Lung (tissue), 12 donors: ENCODE data around the gene P2RY11. TPM values are rescaled to one million over a fixed set of nuclear protein-coding genes. Genes with fewer than 3 reads are reported as not detected.

ENCODE experiments used
- ATAC-seq: fragments of 200-7000 bp; cut with Tn5 transposase; one replicate; pipeline ENCODE4 v1.9.1; 2020; ENCODE audit warnings: moderate number of reproducible peaks; ENCODE audit not compliant: insufficient read depth, low FRiP score
- DNase-seq, 3 donors: peaks; one replicate each; pipeline ENCODE4 v3.0.0-alpha.2; 2013 to 2017
- H3K27ac ChIP-seq, 2 donors: one replicate each; pipeline ENCODE4 v1.5.1; 2013; ENCODE audit warnings: mild to moderate bottlenecking in 2 of 2, moderate library complexity in 2 of 2, control low read depth in 1 of 2, inconsistent platforms in 1 of 2, low read depth in 1 of 2, low read length in 1 of 2
- H3K27me3 ChIP-seq, 3 donors: one replicate each; pipeline ENCODE4 v1.5.1; 2013; ENCODE audit warnings: low read length in 2 of 3; ENCODE audit not compliant: control insufficient read depth in 3 of 3, insufficient read depth in 3 of 3
- H3K36me3 ChIP-seq, 4 donors: one replicate each; pipeline ENCODE4 v1.5.1; 2013; ENCODE audit warnings: low read length in 4 of 4, mild to moderate bottlenecking in 1 of 4, moderate library complexity in 1 of 4; ENCODE audit not compliant: control insufficient read depth in 4 of 4, insufficient read depth in 4 of 4
- H3K4me1 ChIP-seq, 5 donors: one replicate each; pipeline ENCODE4 v1.5.1; 2013; ENCODE audit warnings: low read length in 5 of 5, mild to moderate bottlenecking in 2 of 5, moderate library complexity in 1 of 5; ENCODE audit not compliant: control insufficient read depth in 5 of 5, insufficient read depth in 5 of 5
- H3K4me3 ChIP-seq: one replicate; pipeline ENCODE4 v1.5.1; 2013; ENCODE audit warnings: mild to moderate bottlenecking, control low read depth, moderate library complexity
- H3K9ac ChIP-seq, 2 donors: one replicate each; pipeline ENCODE4 v1.5.1; 2013; ENCODE audit warnings: low read length in 2 of 2, control low read depth in 1 of 2; ENCODE audit not compliant: insufficient read depth in 1 of 2
- H3K9me3 ChIP-seq, 4 donors: one replicate each; pipeline ENCODE4 v1.5.1; 2013; ENCODE audit warnings: low read length in 3 of 4, mild to moderate bottlenecking in 1 of 4, moderate library complexity in 1 of 4; ENCODE audit not compliant: control insufficient read depth in 4 of 4, insufficient read depth in 3 of 4
- WGBS, 2 donors: extraction: QIAGEN DNeasy Blood & Tissue Kit; methylation state at CpG; one replicate each; pipeline ENCODE4 v1.1.7; 2013; 5-methylcytosine and 5-hydroxymethylcytosine counted together
- polyA plus RNA-seq, 2 donors: library from polyadenylated mRNA; stranded (reverse); fragments of 200-250 nt; gene quantifications; one replicate each; pipeline ENCODE4 v1.2.1, GENCODE V29; 2013
- total RNA-seq, 2 donors: library from RNA; depleted of rRNA in 1 of 2; stranded (reverse); fragments of >200 nt in 1 of 2; gene quantifications; one replicate each; pipeline ENCODE4 v1.2.1, GENCODE V29; 2014 to 2021
- TF ChIP-seq, protein P1 (sequence below): IDR thresholded peaks from 2 replicates; pipeline ENCODE4 v1.5.1; 2012; ENCODE audit warnings: mild to moderate bottlenecking; ENCODE audit errors: control extremely low read depth, extremely low read depth
- donor health status: control.
- donor health status: control.
- donor health status: Bipolar disorder and iron deficiency.
- donor health status: healthy.
- donor health status: DM: yes; HTN: yes; CAD: no.

The P2RY11 gene
- total and polyA plus RNA-seq, 4 donors = 3.3 to 19.0 (median 13.5) TPM

DNA sequence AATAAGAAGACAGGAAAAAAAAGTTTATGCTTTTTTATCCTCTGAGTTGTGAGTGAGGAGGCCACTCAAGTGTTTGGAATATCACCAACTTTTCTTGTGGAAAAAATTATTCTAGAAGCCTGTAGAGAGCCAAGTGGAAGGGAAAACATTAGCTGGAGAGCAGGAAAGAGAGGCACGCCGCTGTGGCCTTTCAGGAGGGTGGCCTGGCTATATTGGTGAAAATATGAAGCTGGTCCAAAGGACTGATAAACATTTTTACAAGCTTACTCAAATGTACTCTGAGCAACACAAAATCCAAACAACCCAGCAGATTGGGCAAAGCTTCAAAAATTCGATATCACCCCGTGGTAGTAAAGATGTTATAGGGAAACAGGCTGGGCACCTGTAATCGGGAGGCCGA is 10.6 kb downstream of the P2RY11 start:
- Histone ChIP-seq H3K27ac (peak overlapping the region in 1 of 2 donors; percentile 40), H3K9ac (no peak overlapping the region), H3K27me3 (no peaks in the 10 kb centered on the region), H3K4me1 (peaks cover 3 to 9% (median 5%) of the 10 kb centered on the region in 5 donors), H3K4me3 (no peak overlapping the region), H3K9me3 (peaks cover 0 to 2% (median 0%) of the 10 kb centered on the region in 4 donors), H3K36me3 (peaks cover 0 to 12% (median 3%) of the 10 kb centered on the region in 4 donors)
- DNase-seq (no peak), ATAC-seq (no peak)
- TF ChIP-seq, protein P1, sequence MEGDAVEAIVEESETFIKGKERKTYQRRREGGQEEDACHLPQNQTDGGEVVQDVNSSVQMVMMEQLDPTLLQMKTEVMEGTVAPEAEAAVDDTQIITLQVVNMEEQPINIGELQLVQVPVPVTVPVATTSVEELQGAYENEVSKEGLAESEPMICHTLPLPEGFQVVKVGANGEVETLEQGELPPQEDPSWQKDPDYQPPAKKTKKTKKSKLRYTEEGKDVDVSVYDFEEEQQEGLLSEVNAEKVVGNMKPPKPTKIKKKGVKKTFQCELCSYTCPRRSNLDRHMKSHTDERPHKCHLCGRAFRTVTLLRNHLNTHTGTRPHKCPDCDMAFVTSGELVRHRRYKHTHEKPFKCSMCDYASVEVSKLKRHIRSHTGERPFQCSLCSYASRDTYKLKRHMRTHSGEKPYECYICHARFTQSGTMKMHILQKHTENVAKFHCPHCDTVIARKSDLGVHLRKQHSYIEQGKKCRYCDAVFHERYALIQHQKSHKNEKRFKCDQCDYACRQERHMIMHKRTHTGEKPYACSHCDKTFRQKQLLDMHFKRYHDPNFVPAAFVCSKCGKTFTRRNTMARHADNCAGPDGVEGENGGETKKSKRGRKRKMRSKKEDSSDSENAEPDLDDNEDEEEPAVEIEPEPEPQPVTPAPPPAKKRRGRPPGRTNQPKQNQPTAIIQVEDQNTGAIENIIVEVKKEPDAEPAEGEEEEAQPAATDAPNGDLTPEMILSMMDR = no peak
- WGBS, 2 donors = 53 to 82% methylated on average over 6 of the region's 6 CpGs

DNA sequence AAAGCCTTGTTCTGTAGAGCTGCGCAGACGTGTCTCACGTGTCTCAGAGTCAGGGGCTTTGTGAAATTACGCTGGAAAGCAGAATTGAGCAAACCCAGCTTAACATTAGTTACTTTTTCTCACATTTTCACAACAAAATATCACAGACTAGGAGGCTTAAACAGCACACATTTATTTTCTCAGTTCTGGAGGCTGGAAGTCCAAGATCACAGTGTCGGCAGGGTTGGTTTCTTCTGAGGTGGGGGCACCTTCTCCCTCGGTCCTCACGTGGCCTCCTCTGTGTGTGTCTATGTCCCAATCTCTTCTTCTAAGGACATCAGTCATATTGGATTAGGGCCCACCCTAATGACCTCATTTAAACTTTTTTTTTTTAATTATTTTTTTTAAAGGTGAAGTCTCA is 12.9 kb downstream of the P2RY11 start:
- H3K4me1 ChIP-seq = peaks cover 0 to 3% (median 0%) of the 10 kb centered on the region in 5 donors
- no peak for DNase-seq
- no peak for ATAC-seq
- peaks cover 0 to 2% (median 0%) of the 10 kb centered on the region in 4 donors for H3K9me3 ChIP-seq
- no peaks in the 10 kb centered on the region for H3K27me3 ChIP-seq
- no peak overlapping the region for H3K9ac ChIP-seq
- H3K27ac ChIP-seq = no peak overlapping the region
- TF ChIP-seq, protein P1 = no peak
- 96% methylated on average over 7 of the region's 7 CpGs for WGBS, 2 donors
- no peak overlapping the region for H3K4me3 ChIP-seq
- H3K36me3 ChIP-seq = peaks cover 0 to 3% (median 0%) of the 10 kb centered on the region in 4 donors

DNA sequence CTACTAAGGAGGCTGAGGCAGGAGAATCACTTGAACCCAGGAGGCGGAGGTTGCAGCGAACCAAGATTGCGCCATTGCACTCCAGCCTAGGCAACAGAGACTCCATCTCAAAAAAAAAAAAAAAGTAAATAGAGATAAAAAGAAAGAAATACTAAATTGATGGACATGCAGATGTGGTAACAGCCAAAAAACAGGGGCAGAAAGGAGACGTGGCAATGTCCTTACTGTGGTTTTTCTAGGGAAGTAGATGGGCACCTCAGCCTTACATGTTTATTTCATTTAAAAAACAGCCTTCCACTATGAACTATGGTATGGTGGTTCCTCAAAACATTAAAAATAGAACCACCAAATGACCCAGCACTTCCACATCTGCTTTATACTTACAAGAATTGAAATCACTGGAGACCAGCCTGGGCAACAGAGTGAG is 14.7 kb downstream of the P2RY11 start:
- peaks cover 0 to 2% (median 0%) of the 10 kb centered on the region in 4 donors for H3K9me3 ChIP-seq
- peaks cover 0 to 3% (median 0%) of the 10 kb centered on the region in 5 donors for H3K4me1 ChIP-seq
- peak; percentile 34 for ATAC-seq
- H3K27ac ChIP-seq = no peak overlapping the region
- no peak overlapping the region for H3K4me3 ChIP-seq
- H3K9ac ChIP-seq = no peak overlapping the region
- peaks cover 0 to 5% (median 2%) of the 10 kb centered on the region in 4 donors for H3K36me3 ChIP-seq
- TF ChIP-seq, protein P1 = no peak
- H3K27me3 ChIP-seq = no peaks in the 10 kb centered on the region
- no peak for DNase-seq
- 42 to 72% methylated on average over 4 of the region's 4 CpGs for WGBS, 2 donors

DNA sequence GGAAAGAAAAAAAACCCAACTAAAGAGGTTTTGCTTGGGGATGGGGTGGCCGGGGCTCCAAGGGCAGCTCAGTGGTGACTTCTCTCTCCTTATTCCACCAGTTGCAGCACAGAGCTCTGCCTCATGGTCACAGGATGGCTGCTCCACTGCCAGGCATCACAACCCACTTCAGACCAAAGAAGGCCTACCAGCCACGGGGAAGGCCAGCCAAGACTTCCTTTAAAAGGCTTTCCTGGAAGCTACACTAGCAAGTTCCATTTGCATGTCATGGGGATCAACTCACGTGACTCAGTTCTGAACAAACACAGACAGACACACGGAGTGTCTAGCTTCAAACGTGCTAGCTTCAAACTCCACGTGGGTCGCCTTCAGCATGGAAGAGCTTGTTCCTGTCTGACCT is 21.4 kb downstream of the P2RY11 start:
- H3K9ac ChIP-seq = no peak overlapping the region
- H3K36me3 ChIP-seq = peaks cover 6 to 39% (median 28%) of the 10 kb centered on the region in 4 donors
- DNase-seq (no peak), ATAC-seq (no peak)
- no peak overlapping the region for H3K4me3 ChIP-seq
- no peak overlapping the region for H3K27ac ChIP-seq
- TF ChIP-seq, protein P1 = no peak
- WGBS, 2 donors = 87 to 89% methylated on average over 7 of the region's 7 CpGs
- H3K4me1 ChIP-seq = no peaks in the 10 kb centered on the region
- peaks cover 0 to 3% (median 0%) of the 10 kb centered on the region in 4 donors for H3K9me3 ChIP-seq
- H3K27me3 ChIP-seq = no peaks in the 10 kb centered on the region
